Left lobe of liver (tissue), 2 donors: ENCODE results near the gene TBC1D8. TPM values are rescaled to one million over a fixed set of nuclear protein-coding genes. Genes with fewer than 3 reads are reported as not detected.

ENCODE experiments used
- ATAC-seq: fragments of 200-7000 bp; cut with Tn5 transposase; one replicate; pipeline ENCODE4 v1.9.1; 2020; ENCODE audit warnings: mild to moderate bottlenecking, moderate library complexity
- DNase-seq: peaks from one replicate; pipeline ENCODE4 v3.0.0-alpha.2; 2020; ENCODE audit warnings: low spot score
- total RNA-seq: library from RNA; stranded (reverse); gene quantifications from one replicate; pipeline ENCODE4 v1.2.1, GENCODE V29; 2021
- donor health status: DM: no; HTN: no; CAD: no; lungs with moderate emphysema.
- donor health status: DM: no; HTN: yes; CAD: no.

Gene TBC1D8
- total RNA-seq, 1 donor from 2014 or later, result 23.7 TPM

GRCh38 chr2:101037161-101037755 is 113.9 kb downstream of the TBC1D8 start:
- ATAC-seq, result no peak
- no peak for DNase-seq

- DNase-seq, result no peak
- ATAC-seq, result peak; percentile 53
Measured at GRCh38 chr2:101036562-101036961, 114.6 kb downstream of the TBC1D8 start.

GRCh38 chr2:101032084-101032776 is 119.0 kb downstream of the TBC1D8 start:
- ATAC-seq (no peak), DNase-seq (no peak)

- peak; percentile 20 for ATAC-seq
- DNase-seq, result no peak
Measured at GRCh38 chr2:101030866-101031554, 120.2 kb downstream of the TBC1D8 start.

- ATAC-seq, result no peak
- no peak for DNase-seq
Measured at GRCh38 chr2:101027852-101028251, 123.3 kb downstream of the TBC1D8 start.

- no peak for ATAC-seq
- no peak for DNase-seq
Measured at GRCh38 chr2:101026923-101027469, 124.2 kb downstream of the TBC1D8 start.

GRCh38 chr2:101026253-101026701 is 124.9 kb downstream of the TBC1D8 start:
- DNase-seq, result no peak

GRCh38 chr2:101025561-101025960 is 125.6 kb downstream of the TBC1D8 start:
- DNase-seq, result no peak
- ATAC-seq, result no peak

More at GRCh38 chr2:101026253-101026701, 124.9 kb downstream of the TBC1D8 start:
- ATAC-seq, result no peak

- DNase-seq, result no peak
- ATAC-seq, result no peak
Measured at GRCh38 chr2:101023327-101024107, 127.7 kb downstream of the TBC1D8 start.

GRCh38 chr2:101022221-101022620 is 129.0 kb downstream of the TBC1D8 start:
- DNase-seq (no peak), ATAC-seq (peak; percentile 26)

- DNase-seq, result no peak
- no peak for ATAC-seq
Measured at GRCh38 chr2:101018934-101019333, 132.2 kb downstream of the TBC1D8 start.

GRCh38 chr2:101017371-101017770 is 133.8 kb downstream of the TBC1D8 start:
- ATAC-seq (no peak), DNase-seq (no peak)

GRCh38 chr2:101014264-101014857 is 136.8 kb downstream of the TBC1D8 start:
- ATAC-seq (no peak), DNase-seq (no peak)

GRCh38 chr2:101012706-101013181 is 138.4 kb downstream of the TBC1D8 start:
- DNase-seq (no peak), ATAC-seq (peak; percentile 81)

- ATAC-seq (no peak), DNase-seq (no peak)
Measured at GRCh38 chr2:101012054-101012705, 139.0 kb downstream of the TBC1D8 start.

GRCh38 chr2:101011152-101011551 is 140.0 kb downstream of the TBC1D8 start:
- ATAC-seq, result no peak
- no peak for DNase-seq

GRCh38 chr2:101007415-101008345 is 143.5 kb downstream of the TBC1D8 start:
- no peak for ATAC-seq
- DNase-seq, result no peak

GRCh38 chr2:101006065-101006715 is 145.0 kb downstream of the TBC1D8 start:
- ATAC-seq (no peak), DNase-seq (no peak)
